Activated naive CD8-positive, alpha-beta T cell treated with anti-CD3 and anti-CD28 coated beads, Interleukin-2, amount 10 ng/mL, durations not matched to agents 7 days and 5 days (primary cell): Measurements from ENCODE around the gene PTPRJ. TPM values are rescaled to one million over a fixed set of nuclear protein-coding genes. Genes with fewer than 3 reads are reported as not detected.
"Not testable (repeated sequence)": the region's sequence is repeated elsewhere in the genome, so short reads cannot be mapped to it uniquely, and the experiment has no call there.

Source experiments
- ATAC-seq: fragments of 150-1000 bp; cut with Tn5 transposase; one replicate; pipeline ENCODE4 v1.10.0; 2021; ENCODE audit warnings: low read depth, moderate library complexity
- POLR2A ChIA-PET: fragments of 350-600 bp; sonication (Branson Sonifier 250); formaldehyde crosslinking; loops from one replicate; lab custom pipeline; 2021; ENCODE audit warnings: antibody characterized with exemption; lab: Charles Lee
- DNase-seq: peaks from one replicate; pipeline ENCODE4 v3.0.0; 2021
- H3K27ac Mint-ChIP-seq: one replicate; pipeline ENCODE4 v1.8.0; 2022; ENCODE audit warnings: mild to moderate bottlenecking, mixed read lengths
- H3K27me3 Mint-ChIP-seq: one replicate; pipeline ENCODE4 v1.8.0; 2022; ENCODE audit warnings: mild to moderate bottlenecking, moderate library complexity, mixed read lengths
- H3K36me3 Mint-ChIP-seq: one replicate; pipeline ENCODE4 v1.8.0; 2021; ENCODE audit warnings: mild to moderate bottlenecking, mixed read lengths
- H3K4me1 Mint-ChIP-seq: one replicate; pipeline ENCODE4 v1.8.0; 2021; ENCODE audit warnings: mixed read lengths
- H3K4me3 Mint-ChIP-seq: one replicate; pipeline ENCODE4 v1.8.0; 2022; ENCODE audit warnings: mild to moderate bottlenecking, moderate library complexity, mixed read lengths
- H3K9me3 Mint-ChIP-seq: one replicate; pipeline ENCODE4 v1.8.0; 2021; ENCODE audit warnings: mixed read lengths
- total RNA-seq, 2 experiments: library from RNA; stranded (reverse); gene quantifications; one replicate each; pipeline ENCODE4 v1.2.3, GENCODE V29; 2021

PTPRJ gene
- total RNA-seq, 2 experiments from 2014 or later: 51.5 to 53.5 TPM

- DNase-seq (no peak), ATAC-seq (peak; percentile 68)
- Mint-ChIP-seq H3K36me3 (peaks cover 45% of the 10 kb centered on the region), H3K4me1 (peaks cover 22% of the 10 kb centered on the region), H3K4me3 (no peak overlapping the region), H3K9me3 (no peaks in the 10 kb centered on the region), H3K27ac (no peak overlapping the region), H3K27me3 (no peaks in the 10 kb centered on the region)
- POLR2A ChIA-PET: interaction anchor here (0.6 kb wide), 1 partner anchor 280 kb away, joined by 4 read pairs; no protein-coding TSS in a partner anchor
Observed at GRCh38 chr11:48129697-48130395, 149.5 kb downstream of the PTPRJ start.

- ATAC-seq: no peak
- DNase-seq: no peak
- H3K27ac Mint-ChIP-seq: no peak overlapping the region
- H3K36me3 Mint-ChIP-seq: peaks cover 45% of the 10 kb centered on the region
- H3K27me3 Mint-ChIP-seq: no peaks in the 10 kb centered on the region
- POLR2A ChIA-PET: interaction anchor here (0.7 kb wide), 2 partner anchors 92 to 605 kb away, joined by 3 to 4 read pairs; no protein-coding TSS in a partner anchor
- no peak overlapping the region for H3K4me3 Mint-ChIP-seq
- H3K9me3 Mint-ChIP-seq: no peaks in the 10 kb centered on the region
- H3K4me1 Mint-ChIP-seq: peaks cover 15% of the 10 kb centered on the region
Observed at GRCh38 chr11:48134221-48134922, 154.0 kb downstream of the PTPRJ start.

GRCh38 chr11:48138222-48138621 is 157.9 kb downstream of the PTPRJ start:
- DNase-seq: no peak
- no peak overlapping the region for H3K4me3 Mint-ChIP-seq
- ATAC-seq: no peak
- H3K27ac Mint-ChIP-seq: no peak overlapping the region
- no peaks in the 10 kb centered on the region for H3K9me3 Mint-ChIP-seq
- POLR2A ChIA-PET: no interaction called here
- no peaks in the 10 kb centered on the region for H3K27me3 Mint-ChIP-seq
- H3K4me1 Mint-ChIP-seq: peaks cover 7% of the 10 kb centered on the region
- H3K36me3 Mint-ChIP-seq: peaks cover 40% of the 10 kb centered on the region

GRCh38 chr11:48139896-48140295 is 159.5 kb downstream of the PTPRJ start:
- DNase-seq, POLR2A ChIA-PET, ATAC-seq, H3K4me3 Mint-ChIP-seq, H3K9me3 Mint-ChIP-seq, H3K4me1 Mint-ChIP-seq, H3K27ac Mint-ChIP-seq, H3K27me3 Mint-ChIP-seq: not testable (repeated sequence)
- H3K36me3 Mint-ChIP-seq: peaks cover 53% of the 10 kb centered on the region

GRCh38 chr11:48141475-48142122 is 161.2 kb downstream of the PTPRJ start:
- Mint-ChIP-seq H3K9me3 (no peaks in the 10 kb centered on the region), H3K36me3 (peaks cover 50% of the 10 kb centered on the region), H3K4me3 (no peak overlapping the region), H3K27me3 (no peaks in the 10 kb centered on the region), H3K27ac (no peak overlapping the region), H3K4me1 (peaks cover 9% of the 10 kb centered on the region)
- ATAC-seq: no peak
- POLR2A ChIA-PET: no interaction called here
- no peak for DNase-seq

- peaks cover 52% of the 10 kb centered on the region for H3K36me3 Mint-ChIP-seq
- POLR2A ChIA-PET: no interaction called here
Observed at GRCh38 chr11:48142889-48143288, 162.5 kb downstream of the PTPRJ start.

GRCh38 chr11:48148749-48149148 is 168.4 kb downstream of the PTPRJ start:
- peaks cover 8% of the 10 kb centered on the region for H3K9me3 Mint-ChIP-seq
- ATAC-seq (no peak), DNase-seq (no peak)
- H3K4me1 Mint-ChIP-seq: peaks cover 2% of the 10 kb centered on the region
- H3K36me3 Mint-ChIP-seq: peaks cover 69% of the 10 kb centered on the region
- POLR2A ChIA-PET: no interaction called here
- no peaks in the 10 kb centered on the region for H3K27me3 Mint-ChIP-seq
- no peak overlapping the region for H3K27ac Mint-ChIP-seq
- no peak overlapping the region for H3K4me3 Mint-ChIP-seq

More at GRCh38 chr11:48142889-48143288, 162.5 kb downstream of the PTPRJ start:
- Mint-ChIP-seq H3K27ac (no peak overlapping the region), H3K9me3 (no peaks in the 10 kb centered on the region), H3K4me1 (peaks cover 5% of the 10 kb centered on the region), H3K27me3 (no peaks in the 10 kb centered on the region), H3K4me3 (no peak overlapping the region)
- no peak for DNase-seq
- no peak for ATAC-seq

- Mint-ChIP-seq H3K9me3 (peaks cover 16% of the 10 kb centered on the region), H3K4me1 (peaks cover 2% of the 10 kb centered on the region), H3K36me3 (peaks cover 68% of the 10 kb centered on the region), H3K27me3 (no peaks in the 10 kb centered on the region), H3K4me3 (no peak overlapping the region), H3K27ac (no peak overlapping the region)
- POLR2A ChIA-PET: no interaction called here
- no peak for DNase-seq
- ATAC-seq: no peak
Observed at GRCh38 chr11:48150213-48150612, 169.9 kb downstream of the PTPRJ start.

- Mint-ChIP-seq H3K4me1 (no peaks in the 10 kb centered on the region), H3K9me3 (peaks cover 19% of the 10 kb centered on the region), H3K27ac (no peak overlapping the region), H3K27me3 (no peaks in the 10 kb centered on the region), H3K36me3 (peaks cover 75% of the 10 kb centered on the region), H3K4me3 (no peak overlapping the region)
- ATAC-seq: no peak
- no peak for DNase-seq
- POLR2A ChIA-PET: interaction anchor here (0.8 kb wide), 1 partner anchor 57 kb away, joined by 4 read pairs; no protein-coding TSS in a partner anchor
Observed at GRCh38 chr11:48154151-48154550, 173.8 kb downstream of the PTPRJ start.

GRCh38 chr11:48161951-48162884 is 181.9 kb downstream of the PTPRJ start:
- Mint-ChIP-seq H3K36me3 (peaks cover 50% of the 10 kb centered on the region), H3K27ac (peak overlapping the region; percentile 39), H3K4me1 (no peaks in the 10 kb centered on the region), H3K27me3 (no peaks in the 10 kb centered on the region), H3K9me3 (no peaks in the 10 kb centered on the region), H3K4me3 (no peak overlapping the region)
- ATAC-seq (no peak), DNase-seq (no peak)
- POLR2A ChIA-PET: no interaction called here

GRCh38 chr11:48162885-48163268 is 182.5 kb downstream of the PTPRJ start:
- no peaks in the 10 kb centered on the region for H3K9me3 Mint-ChIP-seq
- ATAC-seq (no peak), DNase-seq (no peak)
- POLR2A ChIA-PET: no interaction called here
- peaks cover 50% of the 10 kb centered on the region for H3K36me3 Mint-ChIP-seq
- H3K4me3 Mint-ChIP-seq: no peak overlapping the region
- peak overlapping the region; percentile 39 for H3K27ac Mint-ChIP-seq
- H3K4me1 Mint-ChIP-seq: no peaks in the 10 kb centered on the region
- no peaks in the 10 kb centered on the region for H3K27me3 Mint-ChIP-seq

GRCh38 chr11:48163360-48164100 is 183.2 kb downstream of the PTPRJ start:
- DNase-seq: no peak
- no peak for ATAC-seq
- Mint-ChIP-seq H3K27ac (peak overlapping the region; percentile 39), H3K4me1 (no peaks in the 10 kb centered on the region), H3K36me3 (peaks cover 53% of the 10 kb centered on the region), H3K4me3 (no peak overlapping the region), H3K27me3 (no peaks in the 10 kb centered on the region), H3K9me3 (no peaks in the 10 kb centered on the region)
- POLR2A ChIA-PET: no interaction called here
